SK-N-MC (cell line): ENCODE measurements around the gene SEMA5A.

Experiments used
- EZH2 ChIP-seq: fragments of 200-600 bp; sonication (generic); IDR thresholded peaks from one replicate; pipeline ENCODE4 v1.6.1; 2017; ENCODE audit warnings: antibody characterized with exemption
- POLR2AphosphoS5 ChIP-seq: IDR thresholded peaks from 2 replicates; pipeline ENCODE4 v1.6.1; 2012; ENCODE audit warnings: mild to moderate bottlenecking, low read depth, low read length, borderline replicate concordance

- TF ChIP-seq POLR2AphosphoS5 (no peak), EZH2 (no peak)
Measured at GRCh38 chr5:9594913-9595312, 49.0 kb upstream of the SEMA5A start.
